Activated CD8-positive, alpha-beta memory T cell treated with anti-CD3 and anti-CD28 coated beads, Interleukin-2, amount 50 U/mL, for 1 hour (primary cell): ENCODE measurements around the gene TBX20.
"Not testable (repeated sequence)": the region's sequence is repeated elsewhere in the genome, so short reads cannot be mapped to it uniquely, and the experiment has no call there.

Source experiments
- DNase-seq: peaks from one replicate; pipeline ENCODE4 v3.0.0-alpha.2; 2020; ENCODE audit errors: extremely low read depth

The TBX20 gene

GRCh38 chr7:35161059-35161740 lies 92.7 kb downstream of the TBX20 start:
- DNase-seq, result not testable (repeated sequence)
